NCI-H2081 treated with DMSO at 0.1 percent for 48 hours (cell line): ENCODE measurements around the gene MAP2K4.
"Not testable (repeated sequence)": the region's sequence is repeated elsewhere in the genome, so short reads cannot be mapped to it uniquely, and the experiment has no call there.

Experiments
- DNase-seq: peaks from one replicate; lab custom pipeline; 2025; lab: John Stamatoyannopoulos, UW

Gene MAP2K4

DNA sequence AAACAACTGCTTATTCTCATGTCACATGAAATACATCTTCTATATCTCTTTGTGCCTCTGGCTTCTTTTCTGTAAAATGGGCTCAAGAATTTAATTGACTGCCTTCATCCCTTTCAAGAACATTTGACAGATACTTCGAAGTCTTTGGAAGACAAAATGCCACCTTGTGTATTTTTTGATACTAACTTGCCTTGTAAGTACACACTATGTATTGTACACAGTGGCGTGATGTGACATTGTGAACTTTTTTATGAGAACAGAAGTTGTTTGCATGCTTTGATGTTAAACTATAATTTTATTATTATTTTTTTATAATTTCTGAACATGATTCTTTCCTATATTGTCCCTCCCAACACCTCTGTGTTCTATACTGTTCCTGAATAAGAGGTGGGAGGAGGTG lies 73.7 kb downstream of the MAP2K4 start:
- DNase-seq: no peak

DNA sequence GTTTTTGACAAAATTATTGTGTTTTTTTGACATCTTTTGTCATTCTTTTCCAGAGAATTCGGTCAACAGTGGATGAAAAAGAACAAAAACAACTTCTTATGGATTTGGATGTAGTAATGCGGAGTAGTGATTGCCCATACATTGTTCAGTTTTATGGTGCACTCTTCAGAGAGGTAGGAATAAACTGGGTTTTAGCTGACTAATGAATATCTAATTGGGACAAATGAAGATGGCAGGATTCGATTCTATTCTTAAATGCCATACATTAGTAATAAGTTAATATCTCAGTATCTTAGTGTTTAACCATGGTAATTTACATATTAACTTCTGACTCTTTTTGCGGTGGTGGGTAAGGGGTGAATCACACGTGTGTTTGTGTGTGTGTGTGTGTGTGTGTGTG lies 74.8 kb downstream of the MAP2K4 start:
- no peak for DNase-seq

DNA sequence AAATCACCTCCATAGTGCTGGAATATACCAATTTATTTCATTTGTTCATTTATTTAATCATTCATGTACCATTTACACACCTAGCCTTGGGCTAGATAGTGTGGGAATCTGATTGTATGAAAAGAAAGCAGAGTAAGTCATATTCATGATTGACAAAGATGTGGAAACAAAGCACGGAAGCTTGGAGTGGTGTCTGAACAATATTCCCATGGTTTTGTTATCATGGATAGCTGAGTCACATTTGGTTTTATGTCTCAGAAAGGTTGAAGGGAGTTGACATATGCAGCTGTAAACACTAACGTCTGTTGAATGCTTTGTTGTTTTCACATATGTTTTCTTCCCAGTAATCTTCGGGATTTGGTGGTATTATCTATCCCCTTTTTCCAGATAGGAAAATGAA lies 76.6 kb downstream of the MAP2K4 start:
- no peak for DNase-seq

DNA sequence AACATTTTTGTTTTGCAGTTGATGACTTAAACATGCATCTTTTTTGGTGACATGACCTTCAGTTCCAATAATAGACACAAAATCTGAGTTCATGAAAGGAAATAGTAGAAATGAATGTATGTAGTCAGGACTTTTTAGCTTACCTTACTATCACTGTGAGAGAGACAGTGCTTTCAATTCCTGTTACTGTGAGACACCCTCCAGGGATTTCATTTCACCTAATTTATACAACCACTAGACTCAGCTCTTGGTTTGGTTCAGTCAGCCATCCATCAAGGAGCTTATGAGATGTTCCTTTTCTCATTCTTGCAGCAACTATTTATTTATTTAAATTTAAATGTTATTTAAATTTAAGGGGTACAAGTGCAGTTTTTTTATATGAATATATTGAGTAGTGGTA lies 77.9 kb downstream of the MAP2K4 start:
- no peak for DNase-seq

DNA sequence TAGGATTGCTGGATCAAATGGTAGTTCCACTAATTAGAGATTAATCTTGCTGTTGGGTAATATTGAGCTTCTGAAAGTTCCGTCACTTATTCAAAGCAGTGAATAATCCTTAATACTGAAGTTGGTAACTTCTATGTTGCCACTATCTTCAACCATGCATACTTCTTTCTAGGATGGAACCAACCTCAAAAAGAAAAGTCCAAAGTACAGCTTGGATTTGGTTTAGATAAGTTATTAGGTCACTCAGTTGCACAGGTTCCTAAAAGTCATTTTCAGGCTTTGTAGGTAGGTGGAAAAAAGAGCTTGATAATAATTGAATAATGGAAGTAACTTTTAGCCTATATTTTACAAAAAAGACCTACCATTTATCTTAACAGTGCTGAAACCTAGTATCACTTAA lies 78.7 kb downstream of the MAP2K4 start:
- no peak for DNase-seq

DNA sequence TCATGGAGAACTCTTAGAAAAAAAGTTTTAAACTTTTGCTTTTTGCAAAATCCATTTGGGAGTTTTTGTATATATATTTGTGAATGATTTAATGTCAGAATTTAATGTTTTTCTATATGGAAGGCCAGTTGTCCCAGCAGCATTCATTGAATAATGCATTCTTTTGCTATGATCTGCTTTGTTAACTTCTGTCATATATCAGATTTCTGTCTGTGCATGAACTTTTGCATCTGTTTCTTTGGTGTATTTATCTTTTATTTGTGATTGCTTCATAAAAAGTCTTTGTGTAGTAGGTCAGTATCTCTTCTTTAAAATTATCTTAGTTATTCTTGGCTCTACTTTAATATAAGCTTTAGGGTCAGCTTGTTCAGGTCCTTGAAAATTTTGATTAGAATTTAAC lies 84.2 kb downstream of the MAP2K4 start:
- no peak for DNase-seq

DNA sequence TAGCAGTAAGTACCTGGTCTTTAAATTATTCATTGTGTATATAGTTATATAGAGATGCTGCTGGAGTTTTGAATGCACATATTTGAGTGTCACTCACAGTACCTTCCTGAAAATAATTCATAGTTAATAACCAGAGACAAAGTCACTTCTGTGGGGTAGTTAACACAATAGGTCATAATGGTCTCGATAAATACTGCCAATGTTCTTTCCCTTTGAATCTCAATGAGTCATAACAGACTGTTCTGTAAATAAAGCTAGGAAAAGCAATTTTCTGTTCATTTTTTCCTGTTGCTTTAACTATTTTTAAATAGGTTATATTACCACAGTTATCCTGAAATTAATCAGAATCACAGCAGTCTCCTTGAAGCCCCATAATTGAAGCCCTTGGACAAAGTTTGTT lies 87.2 kb downstream of the MAP2K4 start:
- DNase-seq: no peak

DNA sequence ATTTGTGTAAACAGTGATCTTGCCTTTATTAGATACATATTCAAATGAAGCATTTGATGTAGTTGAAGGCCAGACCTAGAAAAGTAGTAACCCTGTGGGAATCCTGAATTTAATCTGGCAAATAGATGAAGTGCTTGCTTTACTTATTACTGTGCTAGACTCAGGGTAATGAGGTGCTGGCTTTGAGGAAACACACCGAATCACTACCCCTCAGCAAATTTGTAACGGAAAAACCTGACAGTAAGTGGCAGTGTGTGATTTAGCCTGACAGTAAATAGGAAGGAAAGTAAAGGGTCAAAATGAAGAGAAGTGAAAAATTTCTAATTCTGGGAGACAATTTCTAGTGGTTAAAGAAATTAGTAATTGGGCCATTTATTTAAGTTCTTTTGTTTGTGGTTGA lies 90.2 kb downstream of the MAP2K4 start:
- no peak for DNase-seq

DNA sequence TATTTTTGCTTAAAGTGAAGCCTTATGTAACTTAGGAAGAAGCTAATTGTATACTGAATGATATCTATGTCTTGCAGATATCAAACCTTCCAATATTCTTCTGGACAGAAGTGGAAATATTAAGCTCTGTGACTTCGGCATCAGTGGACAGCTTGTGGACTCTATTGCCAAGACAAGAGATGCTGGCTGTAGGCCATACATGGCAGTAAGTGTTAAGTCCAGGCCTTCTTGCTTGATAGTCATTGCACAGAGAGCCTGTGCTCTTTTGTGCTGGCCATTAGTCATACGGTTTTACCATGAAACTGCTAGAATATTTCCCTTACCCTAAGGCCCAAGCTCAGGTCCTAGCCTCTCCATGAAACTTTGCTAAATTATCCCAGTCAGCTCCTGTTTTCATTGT lies 92.5 kb downstream of the MAP2K4 start:
- DNase-seq: no peak

DNA sequence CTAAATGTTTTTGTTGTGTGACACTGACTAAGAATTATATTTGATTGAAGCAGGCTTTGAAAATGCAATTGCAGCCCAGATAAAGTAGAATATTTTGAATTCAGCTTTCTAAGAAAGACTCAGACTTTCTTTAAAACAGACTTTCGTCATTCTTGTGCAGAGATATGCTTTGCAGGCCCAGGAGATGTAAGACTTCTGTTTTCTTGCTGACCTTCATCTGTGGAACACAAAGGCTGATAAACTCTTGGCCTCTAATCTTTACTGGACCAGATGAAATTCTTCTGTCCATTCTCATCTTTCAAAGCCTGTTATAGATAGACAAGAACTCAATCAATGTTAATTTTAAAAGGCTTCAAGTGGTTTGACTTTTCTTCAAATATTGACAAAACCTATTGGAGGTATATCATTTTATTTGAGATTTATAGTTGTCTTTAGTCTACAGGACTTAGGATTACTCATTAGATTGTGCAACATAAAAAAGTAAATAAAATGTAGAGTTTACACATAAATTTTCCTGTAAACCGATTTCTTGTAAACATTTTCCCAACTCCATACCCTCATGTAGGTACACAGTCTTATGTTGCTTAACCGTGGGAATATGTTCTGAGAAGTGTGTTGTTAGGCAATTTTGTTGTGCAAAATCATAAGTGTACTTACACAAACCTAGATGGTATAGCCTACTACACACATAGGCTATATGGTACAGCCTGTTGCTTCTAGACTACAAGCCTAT lies 94.2 kb downstream of the MAP2K4 start:
- no peak for DNase-seq

DNA sequence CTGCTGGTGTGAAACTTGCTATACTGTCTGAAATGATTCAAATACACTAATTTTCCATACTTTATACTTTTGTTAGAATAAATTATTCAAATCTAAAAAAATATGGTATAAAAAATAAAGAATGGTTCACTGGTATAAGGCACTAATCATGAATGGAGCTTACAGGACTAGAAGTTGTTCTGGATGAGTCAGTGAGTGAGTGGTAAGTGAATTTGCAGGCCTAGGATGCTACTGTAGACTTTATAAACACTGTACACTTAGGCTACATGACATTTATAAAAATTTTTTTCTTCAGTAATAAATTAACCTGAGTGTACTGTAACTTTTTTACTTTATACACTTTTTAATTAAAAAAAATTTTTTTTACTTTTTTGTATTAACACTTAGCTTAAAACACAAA lies 95.5 kb downstream of the MAP2K4 start:
- no peak for DNase-seq

DNA sequence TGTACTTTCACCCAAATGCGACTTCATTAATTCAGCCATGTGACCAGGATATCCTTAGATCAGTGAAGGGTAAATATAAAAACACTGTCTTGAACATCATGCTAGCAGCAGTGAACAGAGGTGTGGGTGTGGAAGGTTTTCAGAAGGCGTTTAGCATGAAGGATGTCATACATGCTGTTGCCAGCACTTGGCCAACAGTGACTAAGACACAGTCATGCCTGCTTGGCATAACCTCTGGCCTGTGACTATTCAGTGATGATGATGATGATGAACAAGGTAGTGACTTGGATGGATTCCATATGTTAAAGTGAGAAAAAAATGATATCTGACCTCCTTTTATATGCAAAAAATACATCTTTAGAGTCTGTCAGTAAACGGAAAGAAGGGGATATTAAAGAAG lies 97.9 kb downstream of the MAP2K4 start:
- no peak for DNase-seq

DNA sequence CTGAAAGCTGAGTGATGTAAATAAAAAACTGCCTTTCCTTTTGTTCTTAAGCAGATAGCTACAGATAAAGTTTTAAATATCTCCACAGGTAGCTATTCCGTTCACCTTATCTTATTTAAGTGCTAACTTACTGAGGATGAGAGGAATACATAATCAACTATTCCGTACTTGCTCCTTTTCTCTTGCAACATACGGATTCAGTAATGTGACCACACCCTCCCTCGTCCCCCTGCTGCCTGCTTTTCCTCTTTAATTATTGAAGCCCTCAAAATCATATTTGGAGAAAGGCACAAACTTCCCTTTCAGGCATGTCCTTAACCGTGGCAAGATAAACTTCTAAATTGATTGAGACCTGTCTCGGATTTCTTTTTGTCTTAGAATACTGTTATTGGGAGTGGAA lies 101.4 kb downstream of the MAP2K4 start:
- no peak for DNase-seq

DNA sequence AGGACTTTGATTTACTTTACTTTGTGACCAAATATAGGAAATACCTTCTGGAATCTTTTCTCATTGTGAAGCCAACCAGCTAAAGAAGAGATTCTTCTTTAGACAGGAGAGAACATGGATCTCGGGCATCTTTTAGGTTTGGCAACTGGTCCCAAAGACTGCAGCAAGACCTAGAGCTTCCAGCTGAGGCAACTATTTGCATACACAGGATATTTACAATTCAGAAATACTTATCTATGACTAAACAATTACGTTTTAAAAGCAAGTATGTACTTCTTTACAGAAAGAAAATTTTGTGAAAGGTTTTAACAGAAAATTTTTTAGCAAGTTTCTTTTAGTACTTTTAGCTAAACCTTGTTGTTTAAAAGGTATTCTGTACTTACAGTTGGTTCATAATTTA lies 106.5 kb downstream of the MAP2K4 start:
- no peak for DNase-seq

DNA sequence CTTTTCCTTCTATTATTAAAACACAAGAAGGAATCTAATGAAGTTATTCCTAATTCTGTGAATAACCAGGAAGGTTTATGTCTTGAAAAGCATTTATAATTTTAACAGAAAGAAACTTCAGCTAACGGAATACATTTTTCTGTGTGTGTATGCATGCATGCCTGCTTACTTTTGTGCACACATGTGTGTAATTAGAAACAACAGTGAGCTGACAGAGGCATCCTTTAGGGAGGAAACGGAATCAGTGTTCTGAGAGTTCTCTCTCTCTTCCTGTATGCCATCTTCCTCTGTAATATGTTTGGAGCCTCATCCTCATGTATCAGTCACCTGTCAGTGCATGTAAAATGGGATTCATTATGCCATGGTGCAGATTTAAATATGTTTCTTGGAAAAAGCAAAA lies 107.0 kb downstream of the MAP2K4 start:
- no peak for DNase-seq

DNA sequence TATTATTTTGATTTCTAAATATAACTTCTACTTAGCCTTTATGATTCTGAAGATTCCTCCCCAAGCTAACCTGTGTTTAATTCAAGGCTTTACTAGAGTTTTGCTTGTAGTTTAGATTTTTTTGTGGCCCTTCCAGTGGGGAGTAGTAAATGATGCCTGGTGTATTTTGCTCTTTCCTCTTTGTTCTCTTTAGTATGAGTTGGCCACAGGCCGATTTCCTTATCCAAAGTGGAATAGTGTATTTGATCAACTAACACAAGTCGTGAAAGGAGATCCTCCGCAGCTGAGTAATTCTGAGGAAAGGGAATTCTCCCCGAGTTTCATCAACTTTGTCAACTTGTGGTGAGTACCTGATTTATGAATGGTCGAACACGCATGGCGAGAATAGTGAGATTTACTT lies 108.3 kb downstream of the MAP2K4 start:
- no peak for DNase-seq

DNA sequence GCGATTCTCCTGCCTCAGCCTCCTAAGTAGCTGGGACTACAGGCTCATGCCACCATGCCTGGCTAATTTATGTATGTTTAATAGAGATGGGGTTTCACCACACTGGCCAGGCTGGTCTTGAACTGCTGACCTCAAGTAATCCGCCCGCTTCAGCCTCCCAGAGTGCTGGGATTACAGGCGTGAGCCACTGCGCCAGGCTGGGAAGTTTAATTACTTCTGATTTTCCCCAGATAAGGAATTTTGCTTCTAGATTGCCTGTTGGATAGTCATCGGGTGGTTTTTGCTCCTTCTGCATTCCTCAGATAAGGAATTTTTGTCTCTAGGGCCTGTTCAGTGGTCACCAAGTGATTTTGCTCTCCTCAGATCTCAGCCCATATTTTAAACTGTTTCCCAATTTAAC lies 112.5 kb downstream of the MAP2K4 start:
- no peak for DNase-seq

DNA sequence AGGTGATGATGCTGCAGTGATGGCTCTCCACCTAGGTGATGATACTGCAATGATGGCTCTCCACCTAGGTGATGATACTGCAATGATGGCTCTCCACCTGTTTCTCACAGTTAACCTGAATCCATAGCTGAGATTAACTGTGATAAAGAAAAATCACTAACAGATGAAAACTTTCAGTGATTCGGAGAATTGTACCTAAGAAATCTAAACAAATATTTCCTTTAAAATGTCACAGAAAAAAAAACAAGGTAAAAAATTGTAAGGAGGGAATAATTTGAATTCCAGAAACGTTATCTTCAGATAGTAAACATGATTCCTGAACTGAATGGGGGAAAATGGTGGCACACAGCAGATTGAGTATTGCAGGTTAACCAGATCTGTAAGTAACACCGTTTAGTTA lies 113.4 kb downstream of the MAP2K4 start:
- DNase-seq: no peak

DNA sequence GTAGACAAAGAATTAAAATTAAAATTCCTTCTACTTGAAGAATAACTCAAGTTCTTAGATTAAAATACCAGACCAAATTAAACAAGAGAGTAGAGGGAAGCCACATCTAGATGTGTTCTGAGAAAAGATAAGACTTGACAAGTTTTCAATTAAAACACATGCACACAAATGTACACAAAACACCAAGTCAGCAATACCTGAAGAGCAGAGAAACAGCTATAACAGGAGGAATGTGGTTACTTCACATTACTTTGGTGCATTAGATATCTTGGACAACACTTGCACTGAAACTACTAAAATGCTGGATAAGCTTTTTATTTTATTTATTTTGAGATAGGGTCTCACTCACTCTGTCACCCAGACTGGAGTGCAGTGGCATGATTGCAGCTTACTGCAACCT lies 113.9 kb downstream of the MAP2K4 start:
- no peak for DNase-seq

DNA sequence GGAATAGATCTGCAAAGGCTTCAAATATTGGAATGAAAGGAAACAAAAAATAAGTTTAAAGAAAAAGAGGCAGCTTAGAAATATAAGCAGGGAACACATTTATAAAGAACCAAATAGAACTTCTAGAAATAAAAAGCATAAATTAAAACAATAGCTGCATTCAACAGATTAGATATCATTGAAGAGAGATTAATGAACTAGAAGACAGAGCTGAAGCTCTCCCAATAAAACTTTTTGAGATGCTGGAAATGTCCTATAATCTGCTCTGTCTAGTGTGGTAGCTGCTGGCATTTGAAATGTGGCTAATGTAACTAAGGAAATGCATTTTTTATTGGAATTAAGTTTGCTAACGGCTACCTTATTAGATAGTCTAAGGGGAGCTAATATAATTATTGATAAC lies 115.6 kb downstream of the MAP2K4 start:
- no peak for DNase-seq

DNA sequence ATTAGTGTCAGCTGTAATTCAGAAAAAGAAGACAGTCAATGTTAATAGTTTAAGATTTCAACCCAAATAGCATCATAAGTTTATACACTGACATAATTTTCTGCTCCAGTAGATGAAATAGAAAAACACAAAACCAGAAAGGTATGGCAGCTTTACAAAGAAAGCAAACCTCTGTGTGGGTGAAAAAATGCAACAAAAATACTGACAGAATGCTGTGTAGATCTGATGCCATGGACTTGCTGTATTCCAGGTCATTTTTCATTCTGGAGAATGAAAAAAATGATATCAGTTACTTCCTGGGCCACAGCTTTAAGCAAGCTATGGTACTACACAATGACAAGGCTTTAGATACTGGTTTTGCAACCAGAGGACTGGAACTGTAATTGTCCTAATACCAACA lies 116.0 kb downstream of the MAP2K4 start:
- no peak for DNase-seq

DNA sequence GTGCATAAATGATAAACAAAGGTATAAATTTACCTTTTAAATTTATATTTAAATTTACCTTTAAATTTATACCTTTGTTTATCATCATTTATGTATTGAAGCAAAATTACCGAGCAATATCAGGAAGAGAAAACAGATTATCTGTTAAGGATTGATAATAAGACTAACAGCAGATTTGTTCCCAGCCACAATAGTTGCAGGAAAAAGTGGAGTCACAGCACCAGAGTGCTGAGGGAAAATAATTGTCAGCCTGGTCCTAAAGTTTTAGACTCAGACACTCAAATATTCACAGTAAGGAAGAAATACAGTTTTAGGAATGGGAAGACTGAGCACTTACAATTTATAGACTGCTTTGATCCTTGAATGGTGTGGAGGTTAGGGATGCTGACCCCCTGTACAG lies 117.2 kb downstream of the MAP2K4 start:
- DNase-seq: no peak

DNA sequence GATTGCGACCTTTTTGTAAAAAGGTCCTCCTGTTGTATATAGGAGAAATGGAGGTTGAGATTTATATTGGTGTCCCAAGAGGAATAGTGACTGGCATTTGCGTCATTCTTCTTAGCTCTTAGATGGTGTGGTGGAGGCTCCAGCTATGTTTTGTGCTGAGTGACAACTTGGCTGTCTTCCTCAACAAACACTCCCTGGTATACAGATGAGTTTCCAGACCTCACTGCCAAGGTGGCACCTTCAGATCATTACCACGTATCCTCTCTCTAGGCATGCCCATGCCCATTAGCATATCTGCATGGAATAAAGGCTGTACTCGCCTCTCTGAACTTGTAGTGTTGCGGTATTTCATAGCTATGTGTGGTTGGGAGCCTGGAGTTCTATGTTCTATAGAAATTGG lies 120.0 kb downstream of the MAP2K4 start:
- DNase-seq: no peak

DNA sequence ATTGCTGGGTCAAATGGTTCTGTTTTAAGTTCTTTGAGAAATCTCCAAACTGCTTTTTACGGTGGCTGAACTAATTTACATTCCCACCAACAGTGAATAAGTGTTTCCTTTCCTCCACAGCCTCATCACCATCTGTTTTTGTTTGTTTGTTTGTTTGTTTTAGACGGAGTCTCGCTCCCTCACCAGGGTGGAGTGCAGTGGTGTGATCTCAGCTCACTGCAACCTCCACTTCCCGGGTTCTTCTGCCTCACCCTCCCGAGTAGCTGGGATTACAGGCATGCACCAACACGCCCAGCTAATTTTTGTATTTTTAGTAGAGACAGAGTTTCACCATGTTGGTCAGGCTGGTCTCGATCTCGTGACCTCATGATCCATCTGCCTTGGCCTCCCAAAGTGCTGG lies 141.5 kb downstream of the MAP2K4 start:
- not testable (repeated sequence) for DNase-seq

DNA sequence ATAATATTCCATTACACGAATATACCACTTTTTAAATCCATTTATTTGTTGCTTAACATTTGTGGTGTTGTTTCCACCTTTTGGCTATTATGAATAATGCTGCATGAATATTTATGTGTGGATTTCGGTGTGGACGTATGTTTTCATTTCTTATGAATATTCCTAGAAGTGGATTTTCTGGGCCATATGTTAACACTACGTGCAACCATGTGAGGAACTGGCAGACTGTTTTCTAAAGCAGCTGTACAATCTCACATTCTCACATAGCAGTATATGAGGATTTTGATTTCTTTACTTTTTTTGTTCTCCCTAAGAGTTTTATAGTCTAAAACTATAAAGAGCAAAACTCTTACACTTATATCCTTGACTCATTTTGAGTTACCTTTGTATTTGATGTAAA lies 143.4 kb downstream of the MAP2K4 start:
- DNase-seq: no peak
